Measurements from ENCODE around the gene OR4D1. TPM values are rescaled to one million over a fixed set of nuclear protein-coding genes. Genes with fewer than 3 reads are reported as not detected.

OR4D1 gene
- total RNA-seq, 1 donor from 2014 or later, result not detected

- no peak for DNase-seq (ENCODE audit: extremely low read depth, low read depth, low spot score)
These were observed 43.2 kb downstream of the OR4D1 start for GRCh38 chr17:58191241-58191896.

- DNase-seq (ENCODE audit: extremely low read depth, low read depth, low spot score), result no peak
These were observed 44.4 kb downstream of the OR4D1 start, which contains the start of gene EPX for GRCh38 chr17:58192612-58193011. TSS of gene EPX (plus strand) at chr17:58192726. CDS start at chr17:58192847, 121 bp downstream.

- DNase-seq (ENCODE audit: extremely low read depth, low read depth, low spot score), result no peak
These were observed 45.6 kb downstream of the OR4D1 start for GRCh38 chr17:58193641-58194255.

GRCh38 chr17:58195518-58196123 is 47.4 kb downstream of the OR4D1 start:
- DNase-seq (ENCODE audit: extremely low read depth, low read depth, low spot score), result no peak

- DNase-seq (ENCODE audit: extremely low read depth, low read depth, low spot score), result no peak
These were observed 48.4 kb downstream of the OR4D1 start for GRCh38 chr17:58196610-58197009.

- DNase-seq (ENCODE audit: extremely low read depth, low read depth, low spot score), result no peak
These were observed 51.9 kb downstream of the OR4D1 start for GRCh38 chr17:58200024-58200633.

GRCh38 chr17:58202859-58203258 is 54.7 kb downstream of the OR4D1 start:
- DNase-seq (ENCODE audit: extremely low read depth, low read depth, low spot score), result no peak

GRCh38 chr17:58204796-58205195 is 56.6 kb downstream of the OR4D1 start:
- DNase-seq (ENCODE audit: extremely low read depth, low read depth, low spot score), result no peak

GRCh38 chr17:58205936-58206335 is 57.8 kb downstream of the OR4D1 start:
- DNase-seq (ENCODE audit: extremely low read depth, low read depth, low spot score), result no peak

GRCh38 chr17:58207451-58207850 is 59.3 kb downstream of the OR4D1 start:
- DNase-seq (ENCODE audit: extremely low read depth, low read depth, low spot score), result no peak

GRCh38 chr17:58208344-58208743 is 60.2 kb downstream of the OR4D1 start:
- no peak for DNase-seq (ENCODE audit: extremely low read depth, low read depth, low spot score)

Other genes with a start within 250 kb of the OR4D1 start
- gene CUEDC1, start 193.0 kb upstream of the OR4D1 start, total RNA-seq, result 19.8 and 27.3 TPM in 2 replicates
- gene VEZF1, start 160.1 kb upstream of the OR4D1 start, total RNA-seq, result 39.2 and 56.5 TPM in 2 replicates
- gene SRSF1, start 141.1 kb upstream of the OR4D1 start, total RNA-seq, result 150 and 159 TPM in 2 replicates
- gene DYNLL2, start 65.0 kb upstream of the OR4D1 start, total RNA-seq, result 10.8 and 11.8 TPM in 2 replicates
- gene OR4D2, start 18.6 kb downstream of the OR4D1 start, total RNA-seq, result not detected in 2 replicates
- gene EPX, start 44.3 kb downstream of the OR4D1 start, total RNA-seq, result not detected in 2 replicates
- gene MKS1, start 70.9 kb downstream of the OR4D1 start, total RNA-seq, result 4.7 and 13.8 TPM in 2 replicates
- gene LPO, start 90.2 kb downstream of the OR4D1 start, total RNA-seq, result not detected in 2 replicates
- 0.12 and 0.24 TPM in 2 replicates for gene MPO, start 132.6 kb downstream of the OR4D1 start, total RNA-seq
- gene TSPOAP1, start 180.4 kb downstream of the OR4D1 start, total RNA-seq, result 0.05 and 0.06 TPM in 2 replicates
- gene SUPT4H1, start 203.8 kb downstream of the OR4D1 start, total RNA-seq, result 45.0 and 45.8 TPM in 2 replicates